H1 (cell line): ENCODE measurements around the gene HFE. TPM values are rescaled to one million over a fixed set of nuclear protein-coding genes. Genes with fewer than 3 reads are reported as not detected.
A peak's percentile ranks its signal among the peaks of the same experiment; 100 is the strongest.

Source experiments
- CTCF ChIA-PET: fragments of 300-600 bp; sonication (Branson Sonifier 250); formaldehyde crosslinking; loops from one replicate; lab custom pipeline; 2021; ENCODE audit not compliant: partially characterized antibody; lab: Charles Lee
- POLR2A ChIA-PET: fragments of 300-600 bp; sonication (Branson Sonifier 250); formaldehyde crosslinking; loops from one replicate; lab custom pipeline; 2021; ENCODE audit warnings: inconsistent platforms; ENCODE audit not compliant: partially characterized antibody; lab: Charles Lee
- DNase-seq, 2 experiments: peaks; one replicate each; pipeline versions ENCODE4 v3.0.0 to v3.0.0-alpha.2; 2010 to 2022; ENCODE audit warnings: low spot score in 2 of 2, low read depth in 1 of 2, mixed read lengths in 1 of 2
- FAIRE-seq: peaks from 2 replicates; lab custom pipeline; 2011; peaks lifted over from hg19 to GRCh38; lab: Jason Lieb, UNC
- H2AFZ ChIP-seq: 2 replicates; pipeline ENCODE4 v1.8.1; 2012; ENCODE audit warnings: low read length, inconsistent platforms
- H2AK5ac ChIP-seq: 2 replicates; pipeline ENCODE4 v1.6.1; 2013; ENCODE audit warnings: low read depth, low read length
- H2BK120ac ChIP-seq: replicated peaks from 2 replicates; pipeline ENCODE3; 2013; ENCODE audit warnings: low read depth, low read length, inconsistent platforms
- H2BK12ac ChIP-seq: 2 replicates; pipeline ENCODE4 v1.6.1; 2013; ENCODE audit warnings: low read depth, low read length
- H2BK15ac ChIP-seq: 2 replicates; pipeline ENCODE4 v1.6.1; 2013; ENCODE audit warnings: low read length
- H2BK20ac ChIP-seq: 2 replicates; pipeline ENCODE4 v1.6.1; 2013; ENCODE audit warnings: low read length
- H2BK5ac ChIP-seq: 2 replicates; pipeline ENCODE4 v1.6.1; 2013; ENCODE audit warnings: low read depth, low read length
- H3K14ac ChIP-seq: 2 replicates; pipeline ENCODE4 v1.6.1; 2013; ENCODE audit warnings: inconsistent platforms; ENCODE audit not compliant: insufficient read length
- H3K18ac ChIP-seq: 2 replicates; pipeline ENCODE4 v1.6.1; 2013; ENCODE audit warnings: low read length; ENCODE audit errors: extremely low read depth
- H3K23ac ChIP-seq: 2 replicates; pipeline ENCODE4 v1.6.1; 2013; ENCODE audit warnings: inconsistent platforms; ENCODE audit not compliant: insufficient read length
- H3K23me2 ChIP-seq: 2 replicates; pipeline ENCODE4 v1.6.1; 2013; ENCODE audit warnings: low read depth, low read length
- H3K27ac ChIP-seq: 2 replicates; pipeline ENCODE4 v1.6.1; 2011; ENCODE audit warnings: low read depth, low read length, inconsistent platforms
- H3K27me3 ChIP-seq, 4 experiments: replicated peaks in 1 of 4; 1 replicate in 1 of 4; 2 replicates in 3 of 4; pipeline versions ENCODE4 v1.6.1 to v1.8.1; 2011 to 2013; ENCODE audit warnings: low read length in 3 of 4, mild to moderate bottlenecking in 3 of 4, inconsistent platforms in 2 of 4, mixed read lengths in 2 of 4, moderate library complexity in 1 of 4; ENCODE audit not compliant: control insufficient read depth in 3 of 4, insufficient read depth in 3 of 4; ENCODE audit errors: extremely low read depth in 1 of 4
- H3K36me3 ChIP-seq, 4 experiments: 2 replicates each; pipeline versions ENCODE4 v1.6.1 to v1.8.1; 2011 to 2013; ENCODE audit warnings: mild to moderate bottlenecking in 4 of 4, low read length in 3 of 4, moderate library complexity in 2 of 4, control low read depth in 1 of 4, inconsistent platforms in 1 of 4; ENCODE audit not compliant: insufficient read depth in 4 of 4, control insufficient read depth in 2 of 4
- H3K4ac ChIP-seq: replicated peaks from 2 replicates; pipeline ENCODE3; 2013; ENCODE audit warnings: low read length, low read depth, mixed read lengths, inconsistent platforms; ENCODE audit not compliant: insufficient read length
- H3K4me1 ChIP-seq, 4 experiments: replicated peaks in 1 of 4; 1 replicate in 1 of 4; 2 replicates in 3 of 4; pipeline versions ENCODE4 v1.6.1 to v1.8.1; 2011 to 2013; ENCODE audit warnings: low read length in 3 of 4, inconsistent platforms in 2 of 4, mixed read lengths in 1 of 4; ENCODE audit not compliant: insufficient read depth in 4 of 4, control insufficient read depth in 3 of 4
- H3K4me2 ChIP-seq, 2 experiments: 2 replicates each; pipeline versions ENCODE4 v1.6.1 to v1.8.1; 2011 to 2013; ENCODE audit warnings: low read depth in 2 of 2, low read length in 2 of 2, control low read depth in 1 of 2, inconsistent platforms in 1 of 2, mild to moderate bottlenecking in 1 of 2; ENCODE audit not compliant: insufficient read depth in 1 of 2
- H3K4me3 ChIP-seq, 4 experiments: fragments of 200-600, 300-600 bp in 1 of 4; sonication (generic), shearing (Covaris generic), sonication (Bioruptor Twin) in 1 of 4; 2 replicates each; pipeline versions ENCODE4 v1.5.1 to v1.8.1; 2011 to 2016; ENCODE audit warnings: low read length in 4 of 4, low read depth in 3 of 4, control low read depth in 2 of 4, inconsistent platforms in 2 of 4, mild to moderate bottlenecking in 2 of 4, mixed read lengths in 1 of 4, moderate library complexity in 1 of 4; ENCODE audit not compliant: insufficient read depth in 2 of 4; ENCODE audit errors: extremely low read depth in 1 of 4
- H3K56ac ChIP-seq: replicated peaks from 2 replicates; pipeline ENCODE3; 2013; ENCODE audit warnings: low read depth, mild to moderate bottlenecking, mixed read lengths, low read length, inconsistent platforms; ENCODE audit not compliant: insufficient read length
- H3K79me1 ChIP-seq: 2 replicates; pipeline ENCODE4 v1.6.1; 2013; ENCODE audit warnings: low read depth, low read length, control low read depth
- H3K79me2 ChIP-seq, 2 experiments: 2 replicates each; pipeline versions ENCODE4 v1.6.1 to v1.8.1; 2012 to 2013; ENCODE audit warnings: low read length in 2 of 2, mild to moderate bottlenecking in 2 of 2, inconsistent platforms in 1 of 2; ENCODE audit not compliant: insufficient read depth in 2 of 2, control insufficient read depth in 1 of 2
- H3K9ac ChIP-seq, 4 experiments: replicated peaks in 1 of 4; 1 replicate in 1 of 4; 2 replicates in 3 of 4; pipeline versions ENCODE4 v1.6.1 to v1.8.1; 2011 to 2013; ENCODE audit warnings: low read depth in 3 of 4, low read length in 3 of 4, control low read depth in 2 of 4, mild to moderate bottlenecking in 2 of 4, moderate library complexity in 2 of 4, inconsistent platforms in 1 of 4; ENCODE audit errors: extremely low read depth in 1 of 4
- H3K9me3 ChIP-seq, 2 experiments: 2 replicates each; pipeline versions ENCODE4 v1.6.1 to v1.8.1; 2012 to 2013; ENCODE audit warnings: mild to moderate bottlenecking in 2 of 2, moderate library complexity in 2 of 2, control low read depth in 1 of 2, inconsistent platforms in 1 of 2, low read depth in 1 of 2, low read length in 1 of 2, mixed read lengths in 1 of 2; ENCODE audit not compliant: insufficient read depth in 2 of 2
- H4K20me1 ChIP-seq, 2 experiments: replicated peaks in 1 of 2; 2 replicates each; pipeline versions ENCODE3 to v1.8.1; 2011 to 2013; ENCODE audit warnings: inconsistent platforms in 2 of 2, low read length in 2 of 2, mild to moderate bottlenecking in 1 of 2; ENCODE audit not compliant: insufficient read depth in 2 of 2, control insufficient read depth in 1 of 2
- H4K5ac ChIP-seq: 2 replicates; pipeline ENCODE4 v1.6.1; 2013; ENCODE audit warnings: low read length, low read depth, mixed read lengths, inconsistent platforms; ENCODE audit not compliant: insufficient read length
- H4K8ac ChIP-seq: 2 replicates; pipeline ENCODE4 v1.8.0; 2013; ENCODE audit warnings: mild to moderate bottlenecking, moderate library complexity, low read length, inconsistent platforms; ENCODE audit not compliant: insufficient read depth; ENCODE audit errors: extremely low read depth
- H4K91ac ChIP-seq: replicated peaks from 2 replicates; pipeline ENCODE3; 2013; ENCODE audit warnings: low read length, mixed read lengths, inconsistent platforms; ENCODE audit not compliant: insufficient read length
- CBX5 ChIP-seq: fragments of 300-800, 300-1000 bp; sonication (generic); IDR thresholded peaks from 2 replicates; pipeline ENCODE4 v1.7.1; 2016; ENCODE audit warnings: antibody characterized with exemption, low read length, low read depth
- CTCF ChIP-seq, 3 experiments: IDR thresholded peaks; 1 replicate in 2 of 3; 2 replicates in 1 of 3; pipeline versions ENCODE4 v1.5.1 to v1.6.1; 2011; ENCODE audit warnings: low read length in 3 of 3, mild to moderate bottlenecking in 3 of 3, inconsistent platforms in 2 of 3, low read depth in 1 of 3, moderate library complexity in 1 of 3; ENCODE audit not compliant: insufficient read depth in 1 of 3; ENCODE audit errors: control extremely low read depth in 1 of 3
- E2F6 ChIP-seq: IDR thresholded peaks from 2 replicates; pipeline ENCODE4 v1.6.1; 2012; ENCODE audit warnings: inconsistent platforms
- GTF2F1 ChIP-seq: IDR thresholded peaks from 2 replicates; pipeline ENCODE4 v1.6.1; 2012; ENCODE audit warnings: low read depth, low read length, improper control_type of control experiment, borderline replicate concordance
- HDAC2 ChIP-seq, 2 experiments: fragments of 300-600 bp in 1 of 2; sonication (generic) in 1 of 2; IDR thresholded peaks; 2 replicates each; pipeline ENCODE4 v1.6.1; 2011 to 2012; ENCODE audit warnings: low read depth in 2 of 2, low read length in 2 of 2, mild to moderate bottlenecking in 2 of 2, moderate library complexity in 2 of 2, borderline replicate concordance in 1 of 2, inconsistent platforms in 1 of 2
- PHF8 ChIP-seq: fragments of 200-600 bp; sonication (generic); conservative IDR thresholded peaks from 2 replicates; pipeline ENCODE4 v1.7.1; 2012; ENCODE audit warnings: low read depth, mild to moderate bottlenecking, inconsistent platforms, low read length, moderate library complexity
- RAD21 ChIP-seq, 2 experiments: IDR thresholded peaks in 1 of 2; conservative IDR thresholded peaks in 1 of 2; 2 replicates each; pipeline ENCODE4 v1.6.1; 2011; ENCODE audit warnings: low read depth in 2 of 2, low read length in 2 of 2, improper control_type of control experiment in 1 of 2, inconsistent platforms in 1 of 2, mild to moderate bottlenecking in 1 of 2, moderate library complexity in 1 of 2
- RFX5 ChIP-seq: IDR thresholded peaks from 2 replicates; pipeline ENCODE4 v1.6.1; 2011; ENCODE audit warnings: low read depth, low read length, improper control_type of control experiment, borderline replicate concordance
- TBP ChIP-seq: IDR thresholded peaks from 2 replicates; pipeline ENCODE4 v1.6.1; 2011; ENCODE audit warnings: low read depth, low read length, improper control_type of control experiment
- WGBS, 2 experiments: shearing (Covaris generic) in 1 of 2; methylation state at CpG; one replicate each; pipeline versions ENCODE4 v1.1.6 to v1.1.7; 2013 to 2015; ENCODE audit warnings: low lambda C conversion rate in 2 of 2, mixed read lengths in 2 of 2, inconsistent platforms in 1 of 2, low coverage in 1 of 2, missing lambda C conversion rate in 1 of 2; ENCODE audit not compliant: insufficient replicate concordance in 2 of 2, insufficient coverage in 1 of 2, insufficient read length in 1 of 2; ENCODE audit errors: extremely low coverage in 1 of 2, missing lambda C conversion rate in 1 of 2; 5-methylcytosine and 5-hydroxymethylcytosine counted together
- polyA plus RNA-seq, 7 experiments: library from polyadenylated mRNA; depleted of rRNA in 3 of 7; stranded (reverse) in 5 of 7; unstranded in 2 of 7; fragments of >200 nt in 5 of 7; fragments of 200-250 nt in 2 of 7; gene quantifications; 1 replicate in 5 of 7; 2 replicates in 1 of 7; 4 replicates in 1 of 7; pipeline versions ENCODE4 v1.2.1 to v1.2.3, GENCODE V29; 2011 to 2013; ENCODE audit warnings: missing spikeins in 2 of 7, mixed read lengths in 2 of 7
- total RNA-seq: library from RNA; stranded (reverse); fragmentation: NEBNext Ultra II Directional; extraction: Animal tissue kit (Norgen Biotek cat#: 25700); gene quantifications from 2 replicates; pipeline ENCODE4 v1.2.1, GENCODE V29; 2021

The HFE gene
- total and polyA plus RNA-seq, 2 of the 8 experiments (the other 6 are each of a cell fraction or from before 2014, with no cell fraction given) = 1.6 to 2.0 TPM

GRCh38 chr6:26045928-26046368 is 41.3 kb upstream of the HFE start:
- 70% methylated on average over 5 of the region's 5 CpGs; no CpG with 5 or more reads in 1 of the 2 experiments for WGBS, 2 experiments
- DNase-seq (no peak), FAIRE-seq (no peak)
- 0 out of 2 replicates have a peak overlapping the region, but pooled peaks have one; percentile 22 for H3K27ac ChIP-seq
- no peak overlapping the region for H2BK12ac ChIP-seq
- no peak overlapping the region for H4K91ac ChIP-seq
- H2BK120ac ChIP-seq = no peak overlapping the region
- no peak overlapping the region for H3K56ac ChIP-seq
- H2BK5ac ChIP-seq = no peak overlapping the region
- H2AFZ ChIP-seq = no peak overlapping the region
- no peaks in the 10 kb centered on the region for H3K27me3 ChIP-seq
- H4K20me1 ChIP-seq = no peaks in the 10 kb centered on the region
- POLR2A ChIA-PET = interaction anchor here (0.6 to 43.5 kb wide), 21 partner anchors 8 to 1847 kb away, joined by 3 to 1982 read pairs (median 6); a partner anchor contains a TSS
- H3K23me2 ChIP-seq = no peaks in the 10 kb centered on the region
- no peaks in the 10 kb centered on the region for H3K79me1 ChIP-seq
- no peak overlapping the region for H3K14ac ChIP-seq
- no peak overlapping the region for H3K23ac ChIP-seq
- no peaks in the 10 kb centered on the region for H3K79me2 ChIP-seq
- no peak overlapping the region for H3K4me2 ChIP-seq
- CTCF ChIA-PET = interaction anchor here (0.8 to 1.4 kb wide), 3 partner anchors 11 to 169 kb away, joined by 3 to 4 read pairs (median 3); no protein-coding TSS in a partner anchor
- H2BK15ac ChIP-seq = no peak overlapping the region
- H3K9me3 ChIP-seq = peaks cover 2 to 5% of the 10 kb centered on the region in 2 experiments; a peak in 1 of 4 replicates
- peaks cover 0 to 4% (median under 1%) of the 10 kb centered on the region in 4 experiments; a peak in 1 of 7 replicates for H3K4me1 ChIP-seq
- H3K36me3 ChIP-seq = no peaks in the 10 kb centered on the region
- no peak overlapping the region for H3K4me3 ChIP-seq
- H3K4ac ChIP-seq = no peak overlapping the region
- TF ChIP-seq CBX5 (no peak), GTF2F1 (no peak), E2F6 (no peak), HDAC2 (IDR thresholded peaks at IDR 0.05; ENCODE audit: borderline replicate concordance in 1 of 2, low read depth in 2 of 2, low read length in 2 of 2) (no peak), RFX5 (no peak), CTCF (IDR thresholded peaks at IDR 0.05; ENCODE audit: control extremely low read depth in 1 of 3, insufficient read depth in 1 of 3, low read depth in 1 of 3, low read length in 3 of 3) (no peak), TBP (no peak), RAD21 (IDR thresholded peaks at IDR 0.05 in 1 of 2, conservative IDR thresholded peaks at IDR 0.05 in 1 of 2; ENCODE audit: low read depth in 2 of 2, low read length in 2 of 2) (no peak), PHF8 (no peak)
- no peak overlapping the region for H3K18ac ChIP-seq
- H4K5ac ChIP-seq = no peak overlapping the region
- no peak overlapping the region for H3K9ac ChIP-seq
- H4K8ac ChIP-seq = no peak overlapping the region
- no peak overlapping the region for H2AK5ac ChIP-seq
- H2BK20ac ChIP-seq = no peak overlapping the region
